ENCODE measurements around the gene MAP3K4.

- TF ChIP-seq MXI1 (conservative IDR thresholded peaks at IDR 0.05; ENCODE audit: poor library complexity, severe bottlenecking) (no peak), TAF1 (IDR thresholded peaks at IDR 0.05; ENCODE audit: low read depth) (no peak), EZH2 (IDR thresholded peaks at IDR 0.05; ENCODE audit: borderline replicate concordance, insufficient read depth, low read length, poor library complexity, severe bottlenecking) (no peak), CTCF (IDR thresholded peaks at IDR 0.05; ENCODE audit: poor library complexity, severe bottlenecking) (no peak), EP300 (conservative IDR thresholded peaks at IDR 0.05; ENCODE audit: poor library complexity, severe bottlenecking) (no peak), POLR2AphosphoS5 (IDR thresholded peaks at IDR 0.05) (no peak)
- TF ChIP-seq, protein P1, sequence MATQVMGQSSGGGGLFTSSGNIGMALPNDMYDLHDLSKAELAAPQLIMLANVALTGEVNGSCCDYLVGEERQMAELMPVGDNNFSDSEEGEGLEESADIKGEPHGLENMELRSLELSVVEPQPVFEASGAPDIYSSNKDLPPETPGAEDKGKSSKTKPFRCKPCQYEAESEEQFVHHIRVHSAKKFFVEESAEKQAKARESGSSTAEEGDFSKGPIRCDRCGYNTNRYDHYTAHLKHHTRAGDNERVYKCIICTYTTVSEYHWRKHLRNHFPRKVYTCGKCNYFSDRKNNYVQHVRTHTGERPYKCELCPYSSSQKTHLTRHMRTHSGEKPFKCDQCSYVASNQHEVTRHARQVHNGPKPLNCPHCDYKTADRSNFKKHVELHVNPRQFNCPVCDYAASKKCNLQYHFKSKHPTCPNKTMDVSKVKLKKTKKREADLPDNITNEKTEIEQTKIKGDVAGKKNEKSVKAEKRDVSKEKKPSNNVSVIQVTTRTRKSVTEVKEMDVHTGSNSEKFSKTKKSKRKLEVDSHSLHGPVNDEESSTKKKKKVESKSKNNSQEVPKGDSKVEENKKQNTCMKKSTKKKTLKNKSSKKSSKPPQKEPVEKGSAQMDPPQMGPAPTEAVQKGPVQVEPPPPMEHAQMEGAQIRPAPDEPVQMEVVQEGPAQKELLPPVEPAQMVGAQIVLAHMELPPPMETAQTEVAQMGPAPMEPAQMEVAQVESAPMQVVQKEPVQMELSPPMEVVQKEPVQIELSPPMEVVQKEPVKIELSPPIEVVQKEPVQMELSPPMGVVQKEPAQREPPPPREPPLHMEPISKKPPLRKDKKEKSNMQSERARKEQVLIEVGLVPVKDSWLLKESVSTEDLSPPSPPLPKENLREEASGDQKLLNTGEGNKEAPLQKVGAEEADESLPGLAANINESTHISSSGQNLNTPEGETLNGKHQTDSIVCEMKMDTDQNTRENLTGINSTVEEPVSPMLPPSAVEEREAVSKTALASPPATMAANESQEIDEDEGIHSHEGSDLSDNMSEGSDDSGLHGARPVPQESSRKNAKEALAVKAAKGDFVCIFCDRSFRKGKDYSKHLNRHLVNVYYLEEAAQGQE (IDR thresholded peaks at IDR 0.05; ENCODE audit: borderline replicate concordance), result no peak
These were observed 134.0 kb downstream of the MAP3K4 start for GRCh38 chr6:161125591-161125990.
